ENCODE results near the gene NUF2. TPM values are rescaled to one million over a fixed set of nuclear protein-coding genes. Genes with fewer than 3 reads are reported as not detected.

The NUF2 gene
- 27.1 and 32.0 TPM in 2 replicates for total RNA-seq

DNA sequence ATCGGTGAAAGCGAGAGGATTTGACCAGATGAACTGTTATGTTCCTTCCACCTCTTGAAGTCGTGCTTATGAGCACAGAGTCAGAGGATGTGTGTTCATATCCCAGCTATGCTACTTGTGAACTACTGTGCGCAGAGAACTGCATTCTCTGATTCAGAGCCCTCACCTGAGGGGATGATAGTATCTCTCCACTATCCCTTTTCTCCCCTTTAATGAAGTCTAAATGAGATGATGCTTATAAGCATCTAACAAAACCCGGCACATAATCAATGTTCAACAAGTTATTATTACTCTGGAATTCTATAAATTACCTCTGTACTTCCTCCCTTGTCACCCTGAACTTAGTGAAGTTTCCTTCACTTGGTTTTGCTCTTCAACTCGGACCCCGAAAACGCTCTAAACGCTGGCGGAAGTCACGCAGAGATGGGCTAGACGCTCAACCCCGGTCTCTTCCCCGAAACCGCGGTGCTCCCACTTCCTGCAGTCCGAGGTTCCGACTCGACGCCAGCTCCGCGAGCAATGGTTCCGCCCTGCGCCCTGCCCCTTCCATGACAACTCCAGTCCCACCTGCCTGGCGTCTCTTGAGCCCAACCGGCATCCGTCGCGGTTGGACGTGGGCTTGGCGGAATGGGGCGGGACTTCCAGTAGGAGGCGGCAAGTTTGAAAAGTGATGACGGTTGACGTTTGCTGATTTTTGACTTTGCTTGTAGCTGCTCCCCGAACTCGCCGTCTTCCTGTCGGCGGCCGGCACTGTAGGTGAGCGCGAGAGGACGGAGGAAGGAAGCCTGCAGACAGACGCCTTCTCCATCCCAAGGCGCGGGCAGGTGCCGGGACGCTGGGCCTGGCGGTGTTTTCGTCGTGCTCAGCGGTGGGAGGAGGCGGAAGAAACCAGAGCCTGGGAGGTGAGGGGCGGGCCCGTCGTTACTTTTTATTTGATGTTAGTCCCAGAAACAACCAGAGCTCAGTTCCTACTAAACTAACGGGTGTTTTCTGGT is at the start of gene NUF2:
NUF2 (plus strand) TSS at position 644 of the 995 bp plus-strand sequence. CDS start 4,098 bp downstream, outside the sequence.

Other genes starting within 250 kb of the NUF2 start
- gene RGS5, start 119.0 kb upstream of the NUF2 start, total RNA-seq: 0.54 and 0.60 TPM in 2 replicates